HG03520 (cell line): Measurements from ENCODE around the gene TICRR.

ENCODE experiments used
- ATAC-seq: cut with Tn5 transposase; IDR thresholded peaks from one replicate; pipeline ENCODE4 v1.9.1; 2021; ENCODE audit warnings: mild to moderate bottlenecking, moderate library complexity; ENCODE audit not compliant: unreplicated experiment

Gene TICRR

GRCh38 chr15:89627256-89627970 is 52.1 kb downstream of the TICRR start:
- no peak for ATAC-seq

GRCh38 chr15:89628301-89628700 is 53.0 kb downstream of the TICRR start:
- no peak for ATAC-seq

- no peak for ATAC-seq
Measured at GRCh38 chr15:89628806-89629715, 53.8 kb downstream of the TICRR start.

GRCh38 chr15:89629829-89630228 is 54.6 kb downstream of the TICRR start:
- no peak for ATAC-seq

GRCh38 chr15:89630260-89630659 is 55.0 kb downstream of the TICRR start:
- no peak for ATAC-seq

- ATAC-seq, result no peak
Measured at GRCh38 chr15:89630974-89631901, 56.0 kb downstream of the TICRR start.

GRCh38 chr15:89631902-89632264 is 56.6 kb downstream of the TICRR start:
- no peak for ATAC-seq

- ATAC-seq, result no peak
Measured at GRCh38 chr15:89632563-89633430, 57.5 kb downstream of the TICRR start.

- no peak for ATAC-seq
Measured at GRCh38 chr15:89633585-89633984, 58.3 kb downstream of the TICRR start.

GRCh38 chr15:89640245-89640644 is 65.0 kb downstream of the TICRR start:
- ATAC-seq, result no peak

- no peak for ATAC-seq
Measured at GRCh38 chr15:89641053-89641452, 65.8 kb downstream of the TICRR start.

GRCh38 chr15:89642106-89642505 is 66.8 kb downstream of the TICRR start:
- no peak for ATAC-seq

- no peak for ATAC-seq
Measured at GRCh38 chr15:89645680-89646079, 70.4 kb downstream of the TICRR start.

GRCh38 chr15:89646416-89647141 is 71.3 kb downstream of the TICRR start:
- no peak for ATAC-seq

- no peak for ATAC-seq
Measured at GRCh38 chr15:89647191-89647851, 72.1 kb downstream of the TICRR start.

GRCh38 chr15:89648106-89649012 is 73.1 kb downstream of the TICRR start:
- ATAC-seq, result no peak

- ATAC-seq, result no peak
Measured at GRCh38 chr15:89649013-89649625, 73.8 kb downstream of the TICRR start.
